HEK293 (cell line): ENCODE measurements around the gene EVL.

Source experiments
- CTCF ChIA-PET: fragments of 350-600 bp; formaldehyde crosslinking; extraction: SDS; loops from one replicate; lab custom pipeline; 2021; ENCODE audit warnings: antibody characterized with exemption; lab: Yijun Ruan, JAX
- POLR2A ChIA-PET: fragments of 300-600 bp; formaldehyde crosslinking; extraction: SDS; loops from one replicate; lab custom pipeline; 2020; ENCODE audit warnings: antibody characterized with exemption, inconsistent platforms; lab: Yijun Ruan, JAX
- H3K27ac ChIP-seq: fragments of 200-500 bp; sonication (Bioruptor generic); 2 replicates; pipeline ENCODE4 v1.5.1; 2014; ENCODE audit warnings: low read depth, low read length, control low read depth, inconsistent platforms; ENCODE audit errors: extremely low read depth
- H3K36me3 ChIP-seq, 2 experiments: fragments of 200-500 bp in 1 of 2; sonication (Bioruptor generic) in 1 of 2; 1 replicate in 1 of 2; 2 replicates in 1 of 2; pipeline ENCODE4 v1.5.1; 2014 to 2017; ENCODE audit warnings: inconsistent platforms in 2 of 2, low read length in 2 of 2; ENCODE audit not compliant: control insufficient read depth in 2 of 2, insufficient read depth in 1 of 2
- H3K4me1 ChIP-seq: fragments of 200-500 bp; sonication (Bioruptor generic); 2 replicates; pipeline ENCODE4 v1.5.1; 2014; ENCODE audit warnings: mild to moderate bottlenecking, low read length, inconsistent platforms; ENCODE audit not compliant: control insufficient read depth, insufficient read depth
- H3K4me3 ChIP-seq: 2 replicates; pipeline ENCODE4 v1.5.1; 2011; ENCODE audit warnings: low read depth, mild to moderate bottlenecking, control low read depth, low read length, moderate library complexity
- H3K9me3 ChIP-seq: fragments of 200-500 bp; sonication (Bioruptor generic); 2 replicates; pipeline ENCODE4 v1.5.1; 2014; ENCODE audit warnings: low read depth, low read length, inconsistent platforms; ENCODE audit not compliant: control insufficient read depth, insufficient read depth
- ATF2 ChIP-seq: fragments of 450-650 bp; formaldehyde crosslinking; IDR thresholded peaks from 2 replicates; pipeline ENCODE4 v1.5.1; 2016; ENCODE audit warnings: missing biosample characterization, missing genetic modification characterization, low read depth
- GLI2 ChIP-seq: fragments of 450-650 bp; formaldehyde crosslinking; IDR thresholded peaks from 2 replicates; pipeline ENCODE4; 2017; ENCODE audit warnings: missing biosample characterization, missing genetic modification characterization, low read depth, borderline replicate concordance
- KLF9 ChIP-seq: fragments of 450-650 bp; formaldehyde crosslinking; IDR thresholded peaks from 2 replicates; pipeline ENCODE4 v1.5.1; 2016; ENCODE audit warnings: missing biosample characterization, missing genetic modification characterization, low read depth
- MZF1 ChIP-seq: fragments of 450-650 bp; formaldehyde crosslinking; IDR thresholded peaks from 2 replicates; pipeline ENCODE4 v1.5.1; 2017; ENCODE audit warnings: missing biosample characterization, missing genetic modification characterization, borderline replicate concordance
- SCRT2 ChIP-seq: fragments of 450-650 bp; formaldehyde crosslinking; IDR thresholded peaks from 2 replicates; pipeline ENCODE4 v1.5.1; 2016; ENCODE audit warnings: missing biosample characterization, missing genetic modification characterization
- ZBTB10 ChIP-seq: fragments of 450-650 bp; formaldehyde crosslinking; IDR thresholded peaks from 2 replicates; pipeline ENCODE4 v1.5.1; 2016; ENCODE audit warnings: missing biosample characterization, missing genetic modification characterization
- ZNF133 ChIP-seq: fragments of 450-650 bp; formaldehyde crosslinking; IDR thresholded peaks from 2 replicates; pipeline ENCODE4 v1.5.1; 2016; ENCODE audit warnings: missing biosample characterization, missing genetic modification characterization
- ZNF138 ChIP-seq: fragments of 450-650 bp; formaldehyde crosslinking; IDR thresholded peaks from 2 replicates; pipeline ENCODE4 v1.5.1; 2016; ENCODE audit warnings: missing biosample characterization, missing genetic modification characterization, borderline replicate concordance
- ZNF174 ChIP-seq: fragments of 450-650 bp; formaldehyde crosslinking; IDR thresholded peaks from 2 replicates; pipeline ENCODE4 v1.5.0; 2017; ENCODE audit warnings: missing biosample characterization, mild to moderate bottlenecking, missing genetic modification characterization
- ZNF274 ChIP-seq, 2 experiments: fragments of 200-500 bp in 1 of 2; fragments of 450-650 bp in 1 of 2; sonication (Bioruptor generic) in 1 of 2; formaldehyde crosslinking in 1 of 2; IDR thresholded peaks; 2 replicates each; pipeline versions ENCODE4 v1.5.1 to v1.6.1; 2014 to 2016; ENCODE audit warnings: borderline replicate concordance in 1 of 2, inconsistent platforms in 1 of 2, low read length in 1 of 2, missing biosample characterization in 1 of 2, missing genetic modification characterization in 1 of 2
- ZNF311 ChIP-seq: fragments of 450-650 bp; formaldehyde crosslinking; IDR thresholded peaks from 2 replicates; pipeline ENCODE4 v1.5.1; 2017; ENCODE audit warnings: missing biosample characterization, missing genetic modification characterization, borderline replicate concordance
- ZNF37A ChIP-seq: fragments of 450-650 bp; IDR thresholded peaks from 2 replicates; pipeline ENCODE4 v1.5.1; 2018; ENCODE audit warnings: missing biosample characterization, missing genetic modification characterization
- ZNF510 ChIP-seq: fragments of 450-650 bp; formaldehyde crosslinking; IDR thresholded peaks from 2 replicates; pipeline ENCODE4 v1.5.1; 2018; ENCODE audit warnings: mild to moderate bottlenecking, missing genetic modification characterization, missing biosample characterization; ENCODE audit not compliant: insufficient replicate concordance
- ZNF518A ChIP-seq: fragments of 450-650 bp; formaldehyde crosslinking; conservative IDR thresholded peaks from 2 replicates; pipeline ENCODE4 v1.5.1; 2016; ENCODE audit warnings: low read depth, missing biosample characterization, missing genetic modification characterization
- ZNF544 ChIP-seq: fragments of 450-650 bp; formaldehyde crosslinking; IDR thresholded peaks from 2 replicates; pipeline ENCODE4 v1.5.0; 2017; ENCODE audit warnings: missing biosample characterization, missing genetic modification characterization
- ZNF548 ChIP-seq: fragments of 450-650 bp; formaldehyde crosslinking; IDR thresholded peaks from 2 replicates; pipeline ENCODE4 v1.5.1; 2016; ENCODE audit warnings: missing biosample characterization, missing genetic modification characterization
- ZNF560 ChIP-seq: fragments of 450-650 bp; formaldehyde crosslinking; IDR thresholded peaks from 2 replicates; pipeline ENCODE4 v1.5.1; 2017; ENCODE audit warnings: missing biosample characterization, missing genetic modification characterization, borderline replicate concordance
- ZNF580 ChIP-seq: fragments of 450-650 bp; formaldehyde crosslinking; IDR thresholded peaks from 2 replicates; pipeline ENCODE4 v1.5.1; 2016; ENCODE audit warnings: missing biosample characterization, missing genetic modification characterization
- ZNF585B ChIP-seq: fragments of 450-650 bp; formaldehyde crosslinking; IDR thresholded peaks from 2 replicates; pipeline ENCODE4 v1.5.1; 2016; ENCODE audit warnings: missing biosample characterization, missing genetic modification characterization
- ZNF596 ChIP-seq: fragments of 450-650 bp; IDR thresholded peaks from 2 replicates; pipeline ENCODE4 v1.5.0; 2018; ENCODE audit warnings: missing biosample characterization, mild to moderate bottlenecking, missing genetic modification characterization, moderate library complexity
- ZNF621 ChIP-seq: fragments of 450-650 bp; formaldehyde crosslinking; IDR thresholded peaks from 2 replicates; pipeline ENCODE4 v1.5.1; 2017; ENCODE audit warnings: missing biosample characterization, missing genetic modification characterization
- ZNF624 ChIP-seq: fragments of 450-650 bp; formaldehyde crosslinking; IDR thresholded peaks from 2 replicates; pipeline ENCODE4 v1.5.1; 2017; ENCODE audit warnings: missing biosample characterization, missing genetic modification characterization
- ZNF654 ChIP-seq: fragments of 450-650 bp; formaldehyde crosslinking; IDR thresholded peaks from 2 replicates; pipeline ENCODE4 v1.5.1; 2016; ENCODE audit warnings: low read depth, missing biosample characterization, missing genetic modification characterization
- ZNF664 ChIP-seq: fragments of 450-650 bp; formaldehyde crosslinking; IDR thresholded peaks from 2 replicates; pipeline ENCODE4 v1.5.1; 2016; ENCODE audit warnings: missing biosample characterization, missing genetic modification characterization
- ZNF792 ChIP-seq: fragments of 450-650 bp; formaldehyde crosslinking; IDR thresholded peaks from 2 replicates; pipeline ENCODE4 v1.5.1; 2016; ENCODE audit warnings: missing biosample characterization, missing genetic modification characterization
- ZNF830 ChIP-seq: fragments of 450-650 bp; IDR thresholded peaks from 2 replicates; pipeline ENCODE4 v1.5.0; 2018; ENCODE audit warnings: missing biosample characterization, missing genetic modification characterization, low read depth, mild to moderate bottlenecking, moderate library complexity
- ZNF843 ChIP-seq: fragments of 450-650 bp; formaldehyde crosslinking; IDR thresholded peaks from 2 replicates; pipeline ENCODE4 v1.5.1; 2016; ENCODE audit warnings: missing biosample characterization, missing genetic modification characterization
- ZXDB ChIP-seq: fragments of 450-650 bp; formaldehyde crosslinking; IDR thresholded peaks from 2 replicates; pipeline ENCODE4 v1.5.1; 2016; ENCODE audit warnings: missing biosample characterization, missing genetic modification characterization

Gene EVL

GRCh38 chr14:100066962-100067361 is 1.7 kb downstream of the EVL start:
- H3K4me3 ChIP-seq, result no peak overlapping the region
- H3K27ac ChIP-seq, result no peak overlapping the region
- POLR2A ChIA-PET, result interaction anchor here (0.9 kb wide), 1 partner anchor 16 kb away, joined by 3 read pairs; no protein-coding TSS in a partner anchor

GRCh38 chr14:100067481-100067880 is 2.3 kb downstream of the EVL start:
- H3K9me3 ChIP-seq, result no peaks in the 10 kb centered on the region
- no peak overlapping the region for H3K27ac ChIP-seq
- peaks cover 12% of the 10 kb centered on the region for H3K4me1 ChIP-seq
- no peak overlapping the region for H3K4me3 ChIP-seq
- no peaks in the 10 kb centered on the region for H3K36me3 ChIP-seq
- TF ChIP-seq ZBTB10, result no peak
- TF ChIP-seq ZNF133, result no peak
- no peak for TF ChIP-seq ZNF664 (tag by site-specific recombination)
- TF ChIP-seq ZNF174 (tag by site-specific recombination), result no peak
- no peak for TF ChIP-seq ZNF830 (tag by site-specific recombination)
- no peak for TF ChIP-seq ZNF624 (tag by site-specific recombination)
- TF ChIP-seq SCRT2 (tag by site-specific recombination), result no peak
- no peak for TF ChIP-seq ZNF544
- no peak for TF ChIP-seq ZNF311 (tag by site-specific recombination)
- no peak for TF ChIP-seq ZNF621 (tag by site-specific recombination)
- TF ChIP-seq GLI2, result no peak
- no peak for TF ChIP-seq ATF2
- ChIA-PET POLR2A (interaction anchor here (0.9 kb wide), 1 partner anchor 16 kb away, joined by 3 read pairs; no protein-coding TSS in a partner anchor), CTCF (interaction anchor here (1.0 kb wide), 1 partner anchor 8 kb away, joined by 5 read pairs; no protein-coding TSS in a partner anchor)

More at GRCh38 chr14:100066962-100067361, 1.7 kb downstream of the EVL start:
- TF ChIP-seq ZNF510 (tag by site-specific recombination) (no peak), ZXDB (tag by site-specific recombination) (no peak), ZNF518A (no peak), ZNF664 (tag by site-specific recombination) (no peak), ZNF138 (no peak), ZNF843 (no peak), KLF9 (tag by site-specific recombination) (no peak), ZNF580 (no peak), ZNF560 (no peak), MZF1 (tag by site-specific recombination) (no peak), ZNF792 (tag by site-specific recombination) (no peak), ZNF596 (tag by site-specific recombination) (no peak), ZNF585B (no peak), ZNF548 (tag by site-specific recombination) (no peak), ZNF274 (IDR thresholded peaks at IDR 0.05; ENCODE audit: low read length) (no peak), ZNF274 (tag by site-specific recombination; IDR thresholded peaks at IDR 0.05; ENCODE audit: borderline replicate concordance) (no peak), ZNF37A (tag by site-specific recombination) (no peak), ZNF654 (no peak)
- TF ChIP-seq, all 188 proteins: peak for 0
- Histone ChIP-seq H3K9me3 (no peaks in the 10 kb centered on the region), H3K36me3 (no peaks in the 10 kb centered on the region), H3K4me1 (peaks cover 12% of the 10 kb centered on the region)
- CTCF ChIA-PET, result interaction anchor here (1.0 kb wide), 1 partner anchor 9 kb away, joined by 5 read pairs; no protein-coding TSS in a partner anchor
